CD4-positive, alpha-beta T cell treated with Interferon gamma for 1 hour (primary cell): ENCODE data around the gene ANO7.

Source experiments
- DNase-seq: peaks from one replicate; pipeline ENCODE4 v3.0.0-alpha.2; 2020

The ANO7 gene

GRCh38 chr2:241254904-241255351, 66.5 kb downstream of the ANO7 start:
- no peak for DNase-seq

- DNase-seq, result no peak
Observed at GRCh38 chr2:241255542-241256167, 67.2 kb downstream of the ANO7 start.

GRCh38 chr2:241256168-241256545, 67.7 kb downstream of the ANO7 start:
- no peak for DNase-seq

GRCh38 chr2:241257419-241258032, 69.0 kb downstream of the ANO7 start:
- DNase-seq, result no peak

GRCh38 chr2:241258505-241259280, 70.2 kb downstream of the ANO7 start:
- no peak for DNase-seq

GRCh38 chr2:241260911-241261310, 72.4 kb downstream of the ANO7 start:
- DNase-seq, result no peak

GRCh38 chr2:241261628-241262027, 73.2 kb downstream of the ANO7 start:
- DNase-seq, result no peak

GRCh38 chr2:241263061-241263460, 74.6 kb downstream of the ANO7 start:
- no peak for DNase-seq

- no peak for DNase-seq
Observed at GRCh38 chr2:241265506-241265905, 77.0 kb downstream of the ANO7 start.

GRCh38 chr2:241267249-241268067, 79.0 kb downstream of the ANO7 start:
- DNase-seq, result no peak

- DNase-seq, result no peak
Observed at GRCh38 chr2:241268306-241268705, 79.8 kb downstream of the ANO7 start.

- no peak for DNase-seq
Observed at GRCh38 chr2:241268716-241269445, 80.4 kb downstream of the ANO7 start.

- no peak for DNase-seq
Observed at GRCh38 chr2:241269707-241270520, 81.4 kb downstream of the ANO7 start.

- no peak for DNase-seq
Observed at GRCh38 chr2:241270531-241270930, 82.1 kb downstream of the ANO7 start.

GRCh38 chr2:241271706-241272302, 83.3 kb downstream of the ANO7 start:
- DNase-seq, result peak; percentile 48

- peak; percentile 53 for DNase-seq
Observed at GRCh38 chr2:241272303-241273209, 84.1 kb downstream of the ANO7 start.

- no peak for DNase-seq
Observed at GRCh38 chr2:241273210-241274020, 84.9 kb downstream of the ANO7 start.

GRCh38 chr2:241274127-241274526, 85.7 kb downstream of the ANO7 start:
- no peak for DNase-seq
